HG03439 (cell line): ENCODE results near the gene SLC7A9.
"Not testable (repeated sequence)": the region's sequence is repeated elsewhere in the genome, so short reads cannot be mapped to it uniquely, and the experiment has no call there.

Experiments
- ATAC-seq: cut with Tn5 transposase; IDR thresholded peaks from one replicate; pipeline ENCODE4 v1.9.1; 2021; ENCODE audit warnings: mild to moderate bottlenecking, moderate library complexity; ENCODE audit not compliant: unreplicated experiment

SLC7A9 gene

DNA sequence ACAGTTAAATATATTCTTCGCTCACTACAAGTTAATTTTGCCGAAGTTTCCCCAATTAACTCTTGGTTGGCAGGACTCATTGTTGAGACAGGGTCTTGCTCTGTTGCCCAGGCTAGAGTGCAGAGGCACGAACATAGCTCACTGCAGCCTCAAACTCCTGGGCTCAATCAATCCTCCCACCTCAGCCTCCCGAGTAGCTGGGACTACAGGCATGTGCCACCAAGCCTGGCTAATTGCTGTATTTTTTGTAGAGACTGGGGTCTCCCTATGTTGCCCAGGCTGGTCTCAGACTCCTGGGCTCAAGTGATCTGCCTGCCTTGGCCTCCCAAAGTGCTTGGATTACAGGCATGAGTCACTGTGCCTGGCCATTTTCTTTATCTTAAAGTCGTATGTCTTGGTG lies 15.7 kb upstream of the SLC7A9 start:
- ATAC-seq: not testable (repeated sequence)

DNA sequence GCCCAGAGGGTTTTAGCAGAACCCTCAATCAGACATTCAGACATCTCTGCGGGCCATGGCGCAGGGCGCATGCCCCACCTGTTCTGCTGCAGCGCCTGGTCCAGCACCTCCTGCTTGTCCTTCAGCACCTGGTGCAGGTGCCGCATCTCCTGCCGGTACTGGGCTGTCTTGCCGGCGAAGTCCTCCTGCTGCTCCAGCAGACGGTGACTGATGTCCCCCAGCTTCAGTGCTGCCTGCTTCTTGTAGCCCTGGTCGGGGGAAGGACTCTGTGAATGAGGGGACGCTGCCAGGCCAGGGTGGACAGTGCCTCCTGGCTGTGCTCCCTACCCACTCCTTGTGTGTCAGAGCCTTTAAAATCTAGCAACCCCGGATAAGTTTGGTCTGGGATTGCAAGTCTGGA lies 12.2 kb upstream of the SLC7A9 start:
- ATAC-seq: no peak

DNA sequence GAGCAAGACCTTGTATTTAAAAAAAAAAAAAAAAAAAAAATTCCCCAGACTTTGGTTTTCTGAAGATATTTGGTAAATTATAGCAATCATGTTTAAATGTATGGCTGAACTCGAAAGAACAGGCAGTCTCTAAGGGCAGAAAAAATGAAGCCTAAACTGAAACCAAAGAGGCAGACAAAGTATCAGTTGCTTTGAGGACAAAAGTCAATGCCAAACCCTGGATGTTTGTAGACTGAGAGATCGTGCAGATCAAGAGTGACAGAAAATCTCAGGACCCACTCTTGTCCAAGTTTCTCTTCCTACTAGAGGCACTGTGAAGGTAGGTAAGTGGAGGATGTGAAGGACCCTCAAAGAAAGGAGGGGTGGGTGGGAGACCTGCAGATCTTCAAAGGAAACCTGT lies 11.1 kb upstream of the SLC7A9 start:
- no peak for ATAC-seq

DNA sequence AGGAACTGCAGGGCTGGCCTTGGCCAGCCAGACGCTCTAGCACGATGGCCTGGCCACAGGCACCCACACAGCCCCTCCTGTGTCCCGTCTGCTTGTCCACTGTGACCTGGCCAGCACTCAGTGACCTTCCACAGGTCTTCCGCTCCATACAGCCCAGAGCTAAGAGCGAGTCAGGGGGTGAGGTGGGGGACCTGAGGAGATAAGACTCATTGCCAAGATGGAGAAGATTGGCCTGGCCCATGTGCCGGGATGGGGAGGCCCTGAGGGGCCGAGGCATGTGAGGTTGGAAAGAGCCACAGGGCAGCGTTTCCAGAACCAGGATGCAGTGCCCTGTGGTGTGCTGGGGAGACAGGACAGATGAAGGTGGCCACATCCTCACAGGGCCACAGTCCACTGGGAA lies 10.2 kb upstream of the SLC7A9 start:
- no peak for ATAC-seq

DNA sequence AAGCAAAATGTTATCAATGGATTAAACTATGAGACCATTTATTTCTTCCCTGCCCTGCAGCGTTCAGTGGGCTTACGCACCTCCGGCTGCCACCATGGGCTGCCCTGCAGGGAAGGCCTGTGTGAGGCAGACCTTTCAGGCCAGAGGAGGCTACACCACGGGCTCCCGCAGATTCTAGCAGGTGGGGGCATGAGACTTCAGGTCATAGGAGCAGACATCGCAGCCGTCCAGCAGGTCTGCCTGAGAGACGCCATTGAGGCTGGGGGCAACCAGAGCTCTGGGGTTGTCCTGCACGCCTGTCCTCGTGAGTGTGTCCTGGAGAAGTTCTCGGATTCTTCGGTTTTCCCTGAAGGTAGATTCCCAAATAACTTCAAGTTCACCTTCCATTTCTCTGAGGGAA lies 9.4 kb upstream of the SLC7A9 start:
- no peak for ATAC-seq

DNA sequence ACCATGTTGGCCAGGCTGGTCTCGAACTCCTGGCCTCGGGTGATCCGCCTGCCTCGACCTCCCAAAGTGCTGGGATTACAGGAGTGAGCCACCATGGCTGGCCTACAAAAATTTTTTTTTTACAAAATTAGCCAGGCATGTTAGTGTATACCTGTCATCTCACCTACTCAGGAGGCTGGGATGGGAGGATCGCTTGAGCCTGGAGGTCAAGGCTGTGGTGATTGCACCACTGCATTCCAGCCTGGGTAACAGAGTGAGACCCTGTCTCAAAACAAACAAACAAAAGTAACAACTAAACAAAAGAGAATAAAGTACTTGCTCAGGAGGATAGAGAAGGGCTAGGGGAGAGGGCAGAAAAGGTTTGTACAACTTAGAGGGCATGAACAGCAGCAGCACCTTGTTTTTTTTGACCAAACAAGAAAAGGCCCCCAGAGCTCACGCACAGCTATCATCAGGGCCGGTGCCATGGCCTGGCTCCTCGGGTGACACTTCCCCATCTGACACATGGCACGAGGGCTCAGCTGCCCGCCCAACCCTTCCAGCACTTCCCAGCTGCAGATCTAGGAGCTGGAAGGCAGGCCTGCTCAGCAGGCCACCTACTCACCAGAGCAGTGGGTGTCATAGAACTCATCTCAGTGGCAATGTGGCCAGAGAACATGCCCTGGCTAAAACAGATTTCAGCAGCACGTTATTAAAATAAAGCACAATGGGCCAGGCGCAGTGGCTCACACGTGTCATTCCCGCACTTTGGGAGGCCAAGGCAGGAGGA lies 8.6 kb upstream of the SLC7A9 start:
- ATAC-seq: no peak

DNA sequence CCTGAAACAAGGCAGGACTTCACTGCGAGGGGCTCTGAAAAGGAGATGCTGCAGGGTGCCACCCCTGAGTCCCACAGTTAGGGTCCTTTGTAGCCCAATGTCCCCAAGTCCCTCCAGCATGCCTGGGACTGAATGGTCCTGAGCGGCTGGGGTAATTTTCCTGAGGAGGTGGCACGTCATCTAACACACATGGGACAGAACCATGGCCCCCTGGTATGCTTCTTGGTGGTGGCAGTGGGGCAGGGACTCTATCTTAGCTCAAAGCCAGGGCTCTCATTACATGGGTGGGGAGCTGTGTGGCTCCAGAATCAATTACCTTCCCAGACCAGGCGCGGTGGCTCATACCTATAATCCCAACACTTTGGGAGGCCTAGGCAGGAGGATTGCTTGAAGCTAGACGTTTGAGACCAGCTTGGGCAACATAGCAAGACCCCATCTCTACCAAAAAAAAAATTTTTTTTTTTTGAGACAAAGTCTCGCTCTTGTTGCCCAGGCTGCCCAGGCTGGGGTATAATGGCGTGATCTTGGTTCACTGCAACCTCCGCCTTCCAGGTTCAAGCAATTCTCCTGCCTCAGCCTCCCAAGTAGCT lies 7.9 kb upstream of the SLC7A9 start:
- no peak for ATAC-seq

DNA sequence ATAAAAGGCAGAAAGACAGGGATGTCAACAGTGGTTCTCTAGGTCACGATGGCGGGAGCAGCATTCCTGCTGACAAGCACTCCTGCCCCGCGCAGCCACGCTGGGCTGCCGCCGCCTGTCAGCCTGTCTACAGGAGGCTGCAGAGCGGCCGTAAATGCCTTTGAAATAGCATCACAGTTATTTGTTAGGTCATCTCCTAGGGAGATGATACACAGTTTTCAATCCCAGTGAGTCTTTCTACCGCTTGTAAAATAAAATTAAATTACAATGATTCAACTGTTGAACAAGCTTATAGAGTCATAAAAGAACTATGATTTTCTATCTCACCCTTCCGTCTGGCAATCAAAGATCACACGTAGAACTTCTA lies 7.3 kb upstream of the SLC7A9 start:
- ATAC-seq: no peak

DNA sequence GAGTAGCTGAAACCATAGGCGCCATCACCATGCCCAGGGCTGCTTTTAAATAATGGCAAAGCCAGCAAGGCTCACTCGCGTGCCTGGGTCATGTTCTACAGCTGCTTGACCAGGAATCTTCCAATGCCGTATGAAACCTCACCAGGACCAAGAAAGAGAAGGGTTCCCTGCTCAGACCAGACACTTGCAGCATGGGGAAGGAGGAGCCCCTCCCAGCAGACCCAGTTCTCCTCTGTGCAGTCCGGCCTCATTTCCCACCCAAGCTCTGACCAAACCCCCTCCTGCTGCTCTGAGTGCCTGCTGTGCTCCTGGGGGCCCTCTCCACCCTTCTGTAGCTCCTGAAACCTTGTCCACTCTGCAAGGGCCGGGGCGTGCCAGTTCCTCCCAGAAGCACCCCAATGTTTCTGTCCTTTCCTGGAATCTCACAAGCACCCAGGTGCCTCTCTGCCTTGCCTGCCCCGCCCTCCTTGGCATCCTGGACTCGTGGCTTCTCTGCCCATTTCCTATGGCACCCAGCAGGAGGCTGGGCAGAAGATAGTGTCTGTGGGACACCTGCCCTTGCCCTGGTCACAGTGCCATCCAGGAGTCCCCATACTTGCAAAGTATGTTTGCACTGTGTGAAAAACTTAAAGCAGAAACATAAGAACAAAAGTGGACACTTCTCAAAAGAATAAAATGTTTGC lies 6.8 kb upstream of the SLC7A9 start:
- no peak for ATAC-seq

DNA sequence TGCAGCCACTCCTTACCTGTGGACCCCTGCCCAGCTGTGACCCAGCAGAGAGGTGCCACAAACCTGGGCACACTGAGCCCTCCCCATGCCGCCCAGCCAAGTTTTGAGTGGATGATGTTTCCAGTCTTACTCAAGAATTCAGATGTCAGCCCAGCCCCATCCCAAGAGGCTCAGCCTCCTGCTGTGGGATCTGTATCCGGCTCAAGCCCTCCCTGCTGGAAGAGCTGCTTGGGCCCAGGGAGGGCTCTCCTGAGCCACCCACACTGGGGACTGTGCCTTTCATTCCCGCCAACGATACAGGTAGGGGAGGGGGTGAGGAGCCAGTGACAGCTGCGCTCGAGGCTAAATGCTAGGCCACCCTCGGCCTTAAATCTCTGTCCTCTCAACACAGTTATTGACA lies 5.9 kb upstream of the SLC7A9 start:
- ATAC-seq: no peak

DNA sequence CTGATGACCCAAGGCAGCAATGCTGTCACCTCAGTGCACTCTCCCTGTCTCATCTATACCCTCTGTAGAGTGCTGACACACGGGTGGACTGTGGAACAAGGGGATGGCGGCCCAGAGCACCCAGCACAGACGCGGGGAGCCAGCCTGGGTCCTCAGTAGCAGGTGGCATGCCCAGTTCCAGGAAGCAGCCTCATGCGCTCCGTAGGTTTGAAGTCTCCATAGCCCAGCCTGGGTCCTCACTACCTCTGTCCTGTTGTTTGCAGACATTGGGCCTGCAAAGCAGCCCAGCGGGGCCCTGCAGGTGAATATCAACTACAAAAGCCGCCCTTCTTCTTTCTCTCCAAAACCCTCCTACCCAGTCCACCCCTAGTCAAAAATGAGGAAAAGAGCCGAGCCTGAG lies 5.0 kb upstream of the SLC7A9 start:
- no peak for ATAC-seq

DNA sequence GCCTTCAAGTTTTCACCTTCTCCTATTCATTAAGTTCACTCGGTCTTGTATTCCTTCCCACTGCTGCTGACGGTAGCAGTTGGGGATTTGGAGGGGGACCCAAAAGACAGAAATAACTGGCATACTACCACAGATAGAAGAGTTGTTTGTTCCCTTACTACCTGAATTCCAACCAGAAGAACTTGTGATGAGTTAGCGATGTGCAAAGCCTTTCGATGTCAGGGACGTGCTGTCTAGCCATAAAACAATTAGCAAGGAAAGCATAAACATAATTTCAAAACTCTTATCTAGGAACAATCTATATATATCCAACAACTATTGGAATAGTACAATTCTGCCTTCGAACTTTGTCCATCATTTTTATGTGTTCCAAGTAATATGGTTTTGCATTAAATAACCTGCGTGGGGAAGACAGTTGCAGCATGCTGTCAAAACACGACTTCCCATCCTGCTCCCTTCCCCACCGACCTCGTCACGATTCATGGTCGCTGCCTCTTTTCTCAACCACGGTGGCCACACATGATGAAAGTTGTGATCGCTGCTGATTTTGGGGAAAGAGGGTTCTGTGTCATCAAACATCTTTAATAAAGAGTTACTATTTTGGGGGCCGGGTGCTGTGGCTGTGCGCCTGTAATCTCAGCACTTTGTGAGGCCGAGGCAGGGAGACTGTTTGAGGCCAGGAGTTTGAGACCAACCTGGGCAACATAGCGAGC lies 3.8 kb upstream of the SLC7A9 start:
- ATAC-seq: no peak

DNA sequence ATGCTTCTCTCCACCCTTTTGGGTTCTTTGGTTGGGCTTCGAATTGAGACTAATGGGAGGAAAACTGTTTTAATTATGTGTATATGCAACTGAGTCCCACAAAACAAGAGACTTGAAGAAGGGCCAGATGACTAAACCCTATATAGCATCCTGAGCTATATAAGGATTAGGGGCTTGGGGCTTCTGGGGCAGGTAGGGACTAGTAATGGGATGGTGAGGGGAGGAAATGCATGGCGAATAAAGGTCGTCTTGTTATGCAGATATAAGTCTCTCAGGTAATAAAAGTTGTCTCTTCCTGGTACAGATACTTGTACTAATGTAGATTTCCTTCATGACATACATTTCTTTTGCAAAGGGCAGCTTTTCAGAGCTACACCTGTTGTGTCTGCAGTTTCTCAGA lies 2.8 kb upstream of the SLC7A9 start:
- no peak for ATAC-seq

DNA sequence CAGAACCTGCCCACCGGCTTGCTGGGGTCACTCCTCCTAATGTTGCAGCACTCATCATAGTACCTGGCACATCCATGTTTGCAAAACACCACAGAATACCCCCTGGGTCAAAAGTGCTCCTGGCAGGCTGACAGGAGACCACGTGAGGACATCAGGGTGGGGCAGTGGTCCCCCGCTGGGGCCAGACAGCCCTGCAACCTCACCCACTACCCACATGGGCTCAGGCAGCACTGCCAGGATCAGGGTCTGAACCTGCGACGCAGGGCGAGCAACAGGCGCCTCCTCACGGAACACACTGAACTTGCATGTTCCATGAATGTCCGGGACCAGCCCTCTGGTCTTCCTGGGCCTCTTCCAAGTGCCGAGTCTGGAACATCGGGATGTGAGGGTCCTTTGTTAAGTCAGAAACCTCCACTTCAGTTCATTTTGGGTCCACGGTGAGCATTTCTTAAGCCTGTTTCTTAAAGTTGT lies 1.4 kb upstream of the SLC7A9 start:
- no peak for ATAC-seq

DNA sequence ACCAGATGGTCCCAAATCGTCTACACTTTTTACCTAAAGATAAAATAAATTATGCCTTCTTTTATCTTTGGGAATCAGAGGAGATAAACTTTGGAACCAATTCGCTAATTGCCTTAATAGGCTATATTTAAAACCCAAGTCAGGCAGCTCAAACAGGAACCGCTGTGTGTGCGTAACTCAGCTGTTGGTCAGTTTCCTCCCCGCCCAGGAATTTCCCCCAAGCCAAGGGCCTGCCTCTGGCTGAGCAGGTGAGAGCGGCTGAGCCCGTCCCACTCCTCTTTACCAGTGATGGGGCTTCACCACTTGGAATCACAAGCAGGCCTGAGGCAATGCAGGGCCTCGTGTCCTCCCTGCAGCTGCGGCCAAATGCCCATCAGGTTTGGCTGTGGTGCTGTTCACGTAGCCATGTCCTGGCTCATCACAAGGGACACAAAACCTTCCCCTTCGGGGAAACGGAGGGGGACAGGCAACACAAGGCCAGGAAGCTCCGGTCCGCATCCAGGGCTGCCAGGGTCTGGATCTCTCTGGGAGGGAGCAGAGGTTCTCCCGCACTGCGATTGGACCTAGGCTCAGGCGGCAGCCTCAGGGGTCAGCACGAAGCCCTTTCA lies 503 bp upstream of the SLC7A9 start:
- no peak for ATAC-seq

DNA sequence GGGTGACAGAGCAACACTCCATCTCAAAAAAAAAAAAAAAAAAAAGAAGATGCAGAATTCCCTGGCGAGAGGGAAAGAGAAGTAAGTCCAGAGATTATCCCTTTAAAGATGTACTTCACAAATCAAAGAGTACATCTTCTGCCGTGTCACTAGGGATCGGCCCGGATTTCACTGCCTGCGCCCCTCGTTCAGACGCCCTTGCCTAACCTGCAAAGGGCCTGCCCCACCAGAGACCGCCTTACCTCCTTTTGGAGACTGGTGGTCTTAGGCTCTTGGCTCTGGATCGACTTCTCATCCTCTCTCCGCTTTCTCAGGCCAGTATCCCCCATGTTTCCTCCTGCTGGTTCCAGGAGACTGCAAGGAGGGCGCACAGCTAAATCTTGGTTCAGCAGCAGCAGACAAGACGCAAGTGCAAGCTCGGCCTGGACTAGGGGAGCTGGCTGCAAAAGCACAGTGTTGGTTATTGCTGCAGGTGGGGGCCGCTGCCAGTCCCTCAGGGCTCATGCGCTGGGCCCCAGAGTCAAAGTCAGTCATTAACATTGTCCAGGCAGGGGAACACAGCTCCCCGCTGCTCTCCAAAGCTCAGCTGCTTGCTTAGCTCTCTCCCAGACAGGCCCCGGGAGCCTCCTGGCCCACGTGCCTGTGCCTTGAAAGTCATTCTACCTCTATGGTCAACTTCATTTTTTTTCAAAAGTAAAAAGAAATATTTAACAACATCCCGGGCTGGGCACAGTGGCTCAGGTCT lies 1.2 kb downstream of the SLC7A9 start:
- ATAC-seq: no peak

DNA sequence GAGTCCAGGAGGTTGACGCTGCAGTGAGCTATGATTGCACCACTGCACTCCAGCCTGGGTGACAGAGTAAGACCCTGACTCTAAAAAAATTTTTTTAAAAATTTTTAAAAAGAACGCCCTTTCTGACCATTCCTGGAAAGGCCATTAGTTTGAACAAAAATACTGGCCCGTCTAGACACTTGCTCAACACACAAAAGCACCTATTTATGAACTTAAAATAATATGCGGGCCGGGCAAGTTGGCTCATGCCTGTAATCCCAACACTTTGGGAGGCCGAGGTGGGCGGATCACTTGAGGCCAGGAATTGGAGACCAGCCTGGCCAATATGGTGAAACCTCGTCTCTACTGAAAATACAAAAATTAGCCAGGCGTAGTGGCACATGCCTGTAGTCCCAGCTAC lies 2.1 kb downstream of the SLC7A9 start:
- not testable (repeated sequence) for ATAC-seq

DNA sequence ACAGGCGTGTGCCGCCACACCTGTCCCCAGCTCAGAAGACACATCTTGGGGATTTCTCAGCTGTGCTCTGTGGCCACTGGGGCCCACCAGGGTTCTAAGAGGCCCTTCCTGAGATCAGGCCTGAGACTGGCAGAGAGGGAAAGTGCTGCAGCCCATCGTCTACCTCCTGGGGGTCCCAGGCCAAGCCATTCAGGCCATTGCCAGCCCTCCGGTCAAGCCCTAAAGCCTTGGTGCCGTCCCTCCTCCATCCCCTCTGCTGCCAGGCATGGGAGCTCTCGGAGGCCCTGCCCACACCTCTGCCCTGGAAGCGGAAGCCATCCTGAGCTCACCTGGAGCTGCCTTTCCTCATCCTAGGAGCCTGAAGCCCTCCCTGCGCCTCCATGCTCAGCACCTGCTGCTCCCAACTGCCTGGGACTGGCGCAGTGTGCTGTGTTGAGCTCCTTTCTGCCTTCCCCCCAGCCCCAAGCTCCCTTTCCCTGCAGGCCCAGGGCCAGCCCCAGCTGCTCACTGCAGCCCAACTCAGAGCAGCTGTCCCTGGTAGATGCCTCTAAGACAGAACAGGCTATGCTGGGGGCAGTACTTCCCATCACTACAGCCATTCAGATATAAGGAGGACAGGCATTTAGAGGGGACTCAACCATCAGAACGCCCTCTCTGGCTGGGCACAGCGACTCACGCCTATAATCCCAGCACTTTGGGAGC lies 2.9 kb downstream of the SLC7A9 start:
- ATAC-seq: no peak

DNA sequence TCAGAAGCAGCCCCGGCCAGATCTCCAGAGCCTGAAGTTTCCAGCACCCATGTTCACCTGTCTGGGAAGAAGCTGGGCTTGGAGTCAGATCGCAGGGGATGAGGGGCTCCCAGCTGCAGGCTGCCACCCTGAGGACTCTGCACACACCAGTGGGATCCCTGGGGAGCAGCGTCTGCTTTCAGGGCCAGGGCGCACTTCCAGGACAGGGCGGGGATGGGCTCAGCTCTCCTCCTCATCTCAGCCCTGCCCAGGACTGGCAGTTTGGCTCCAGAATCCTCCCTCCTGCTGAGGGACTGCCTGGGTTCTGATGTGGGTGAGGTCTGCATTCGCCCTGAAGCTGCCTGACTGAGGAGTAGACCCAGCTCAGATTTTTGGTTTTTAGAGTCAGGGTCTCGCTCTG lies 3.5 kb downstream of the SLC7A9 start:
- ATAC-seq: no peak

DNA sequence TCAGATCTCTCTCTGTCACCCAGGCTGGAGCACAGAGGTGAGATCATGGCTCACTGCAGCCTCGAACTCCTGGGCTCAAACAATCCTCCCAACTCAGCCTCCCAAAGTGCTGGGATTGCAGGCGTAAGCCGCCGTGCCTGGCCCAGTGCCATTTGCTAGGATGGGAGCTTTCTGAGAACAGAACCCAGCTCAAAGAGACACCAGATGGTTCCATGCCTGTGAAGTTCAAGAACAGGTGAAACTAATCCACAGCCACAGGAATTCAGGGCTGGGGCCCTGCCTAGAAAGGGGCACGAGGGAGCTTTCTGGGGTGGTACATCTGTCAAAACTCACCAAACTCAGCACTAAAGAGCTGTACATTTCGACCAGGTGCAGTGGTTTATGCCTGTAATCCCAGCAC lies 4.2 kb downstream of the SLC7A9 start:
- ATAC-seq: no peak
